H1 (cell line): ENCODE results near the gene UNC5B. TPM values are rescaled to one million over a fixed set of nuclear protein-coding genes. Genes with fewer than 3 reads are reported as not detected.

Experiments used
- CTCF ChIA-PET: fragments of 300-600 bp; sonication (Branson Sonifier 250); formaldehyde crosslinking; loops from one replicate; lab custom pipeline; 2021; ENCODE audit not compliant: partially characterized antibody; lab: Charles Lee
- POLR2A ChIA-PET: fragments of 300-600 bp; sonication (Branson Sonifier 250); formaldehyde crosslinking; loops from one replicate; lab custom pipeline; 2021; ENCODE audit warnings: inconsistent platforms; ENCODE audit not compliant: partially characterized antibody; lab: Charles Lee
- DNase-seq, 2 experiments: peaks; one replicate each; pipeline versions ENCODE4 v3.0.0 to v3.0.0-alpha.2; 2010 to 2022; ENCODE audit warnings: low spot score in 2 of 2, low read depth in 1 of 2, mixed read lengths in 1 of 2
- FAIRE-seq: peaks from 2 replicates; lab custom pipeline; 2011; peaks lifted over from hg19 to GRCh38; lab: Jason Lieb, UNC
- H2AFZ ChIP-seq: 2 replicates; pipeline ENCODE4 v1.8.1; 2012; ENCODE audit warnings: low read length, inconsistent platforms
- H2AK5ac ChIP-seq: 2 replicates; pipeline ENCODE4 v1.6.1; 2013; ENCODE audit warnings: low read depth, low read length
- H2BK120ac ChIP-seq: replicated peaks from 2 replicates; pipeline ENCODE3; 2013; ENCODE audit warnings: low read depth, low read length, inconsistent platforms
- H2BK12ac ChIP-seq: 2 replicates; pipeline ENCODE4 v1.6.1; 2013; ENCODE audit warnings: low read depth, low read length
- H2BK15ac ChIP-seq: 2 replicates; pipeline ENCODE4 v1.6.1; 2013; ENCODE audit warnings: low read length
- H2BK20ac ChIP-seq: 2 replicates; pipeline ENCODE4 v1.6.1; 2013; ENCODE audit warnings: low read length
- H2BK5ac ChIP-seq: 2 replicates; pipeline ENCODE4 v1.6.1; 2013; ENCODE audit warnings: low read depth, low read length
- H3K14ac ChIP-seq: 2 replicates; pipeline ENCODE4 v1.6.1; 2013; ENCODE audit warnings: inconsistent platforms; ENCODE audit not compliant: insufficient read length
- H3K18ac ChIP-seq: 2 replicates; pipeline ENCODE4 v1.6.1; 2013; ENCODE audit warnings: low read length; ENCODE audit errors: extremely low read depth
- H3K23ac ChIP-seq: 2 replicates; pipeline ENCODE4 v1.6.1; 2013; ENCODE audit warnings: inconsistent platforms; ENCODE audit not compliant: insufficient read length
- H3K23me2 ChIP-seq: 2 replicates; pipeline ENCODE4 v1.6.1; 2013; ENCODE audit warnings: low read depth, low read length
- H3K27ac ChIP-seq: 2 replicates; pipeline ENCODE4 v1.6.1; 2011; ENCODE audit warnings: low read depth, low read length, inconsistent platforms
- H3K27me3 ChIP-seq, 4 experiments: replicated peaks in 1 of 4; 1 replicate in 1 of 4; 2 replicates in 3 of 4; pipeline versions ENCODE4 v1.6.1 to v1.8.1; 2011 to 2013; ENCODE audit warnings: low read length in 3 of 4, mild to moderate bottlenecking in 3 of 4, inconsistent platforms in 2 of 4, mixed read lengths in 2 of 4, moderate library complexity in 1 of 4; ENCODE audit not compliant: control insufficient read depth in 3 of 4, insufficient read depth in 3 of 4; ENCODE audit errors: extremely low read depth in 1 of 4
- H3K36me3 ChIP-seq, 4 experiments: 2 replicates each; pipeline versions ENCODE4 v1.6.1 to v1.8.1; 2011 to 2013; ENCODE audit warnings: mild to moderate bottlenecking in 4 of 4, low read length in 3 of 4, moderate library complexity in 2 of 4, control low read depth in 1 of 4, inconsistent platforms in 1 of 4; ENCODE audit not compliant: insufficient read depth in 4 of 4, control insufficient read depth in 2 of 4
- H3K4ac ChIP-seq: replicated peaks from 2 replicates; pipeline ENCODE3; 2013; ENCODE audit warnings: low read length, low read depth, mixed read lengths, inconsistent platforms; ENCODE audit not compliant: insufficient read length
- H3K4me1 ChIP-seq, 4 experiments: replicated peaks in 1 of 4; 1 replicate in 1 of 4; 2 replicates in 3 of 4; pipeline versions ENCODE4 v1.6.1 to v1.8.1; 2011 to 2013; ENCODE audit warnings: low read length in 3 of 4, inconsistent platforms in 2 of 4, mixed read lengths in 1 of 4; ENCODE audit not compliant: insufficient read depth in 4 of 4, control insufficient read depth in 3 of 4
- H3K4me2 ChIP-seq, 2 experiments: 2 replicates each; pipeline versions ENCODE4 v1.6.1 to v1.8.1; 2011 to 2013; ENCODE audit warnings: low read depth in 2 of 2, low read length in 2 of 2, control low read depth in 1 of 2, inconsistent platforms in 1 of 2, mild to moderate bottlenecking in 1 of 2; ENCODE audit not compliant: insufficient read depth in 1 of 2
- H3K4me3 ChIP-seq, 4 experiments: fragments of 200-600, 300-600 bp in 1 of 4; sonication (generic), shearing (Covaris generic), sonication (Bioruptor Twin) in 1 of 4; 2 replicates each; pipeline versions ENCODE4 v1.5.1 to v1.8.1; 2011 to 2016; ENCODE audit warnings: low read length in 4 of 4, low read depth in 3 of 4, control low read depth in 2 of 4, inconsistent platforms in 2 of 4, mild to moderate bottlenecking in 2 of 4, mixed read lengths in 1 of 4, moderate library complexity in 1 of 4; ENCODE audit not compliant: insufficient read depth in 2 of 4; ENCODE audit errors: extremely low read depth in 1 of 4
- H3K56ac ChIP-seq: replicated peaks from 2 replicates; pipeline ENCODE3; 2013; ENCODE audit warnings: low read depth, mild to moderate bottlenecking, mixed read lengths, low read length, inconsistent platforms; ENCODE audit not compliant: insufficient read length
- H3K79me1 ChIP-seq: 2 replicates; pipeline ENCODE4 v1.6.1; 2013; ENCODE audit warnings: low read depth, low read length, control low read depth
- H3K79me2 ChIP-seq, 2 experiments: 2 replicates each; pipeline versions ENCODE4 v1.6.1 to v1.8.1; 2012 to 2013; ENCODE audit warnings: low read length in 2 of 2, mild to moderate bottlenecking in 2 of 2, inconsistent platforms in 1 of 2; ENCODE audit not compliant: insufficient read depth in 2 of 2, control insufficient read depth in 1 of 2
- H3K9ac ChIP-seq, 4 experiments: replicated peaks in 1 of 4; 1 replicate in 1 of 4; 2 replicates in 3 of 4; pipeline versions ENCODE4 v1.6.1 to v1.8.1; 2011 to 2013; ENCODE audit warnings: low read depth in 3 of 4, low read length in 3 of 4, control low read depth in 2 of 4, mild to moderate bottlenecking in 2 of 4, moderate library complexity in 2 of 4, inconsistent platforms in 1 of 4; ENCODE audit errors: extremely low read depth in 1 of 4
- H3K9me3 ChIP-seq, 2 experiments: 2 replicates each; pipeline versions ENCODE4 v1.6.1 to v1.8.1; 2012 to 2013; ENCODE audit warnings: mild to moderate bottlenecking in 2 of 2, moderate library complexity in 2 of 2, control low read depth in 1 of 2, inconsistent platforms in 1 of 2, low read depth in 1 of 2, low read length in 1 of 2, mixed read lengths in 1 of 2; ENCODE audit not compliant: insufficient read depth in 2 of 2
- H4K20me1 ChIP-seq, 2 experiments: replicated peaks in 1 of 2; 2 replicates each; pipeline versions ENCODE3 to v1.8.1; 2011 to 2013; ENCODE audit warnings: inconsistent platforms in 2 of 2, low read length in 2 of 2, mild to moderate bottlenecking in 1 of 2; ENCODE audit not compliant: insufficient read depth in 2 of 2, control insufficient read depth in 1 of 2
- H4K5ac ChIP-seq: 2 replicates; pipeline ENCODE4 v1.6.1; 2013; ENCODE audit warnings: low read length, low read depth, mixed read lengths, inconsistent platforms; ENCODE audit not compliant: insufficient read length
- H4K8ac ChIP-seq: 2 replicates; pipeline ENCODE4 v1.8.0; 2013; ENCODE audit warnings: mild to moderate bottlenecking, moderate library complexity, low read length, inconsistent platforms; ENCODE audit not compliant: insufficient read depth; ENCODE audit errors: extremely low read depth
- H4K91ac ChIP-seq: replicated peaks from 2 replicates; pipeline ENCODE3; 2013; ENCODE audit warnings: low read length, mixed read lengths, inconsistent platforms; ENCODE audit not compliant: insufficient read length
- BCL11A ChIP-seq, 2 experiments: IDR thresholded peaks; one replicate each; pipeline ENCODE4 v1.6.1; 2011; ENCODE audit warnings: low read depth in 2 of 2, low read length in 2 of 2, mild to moderate bottlenecking in 2 of 2
- BRCA1 ChIP-seq: IDR thresholded peaks from 2 replicates; pipeline ENCODE4 v1.6.1; 2012; ENCODE audit warnings: low read depth, low read length, improper control_type of control experiment
- CBX5 ChIP-seq: fragments of 300-800, 300-1000 bp; sonication (generic); IDR thresholded peaks from 2 replicates; pipeline ENCODE4 v1.7.1; 2016; ENCODE audit warnings: antibody characterized with exemption, low read length, low read depth
- CREB1 ChIP-seq: IDR thresholded peaks from 2 replicates; pipeline ENCODE4 v1.6.1; 2012; ENCODE audit warnings: inconsistent platforms
- EZH2 ChIP-seq: fragments of 200-600 bp; sonication (generic); IDR thresholded peaks from 2 replicates; pipeline ENCODE4 v1.7.1; 2012; ENCODE audit warnings: low read depth, mild to moderate bottlenecking, moderate library complexity, low read length, inconsistent platforms; ENCODE audit not compliant: severe bottlenecking
- HDAC2 ChIP-seq, 2 experiments: fragments of 300-600 bp in 1 of 2; sonication (generic) in 1 of 2; IDR thresholded peaks; 2 replicates each; pipeline ENCODE4 v1.6.1; 2011 to 2012; ENCODE audit warnings: low read depth in 2 of 2, low read length in 2 of 2, mild to moderate bottlenecking in 2 of 2, moderate library complexity in 2 of 2, borderline replicate concordance in 1 of 2, inconsistent platforms in 1 of 2
- NRF1 ChIP-seq: IDR thresholded peaks from 2 replicates; pipeline ENCODE4 v1.6.1; 2011; ENCODE audit warnings: mild to moderate bottlenecking, low read depth, low read length, improper control_type of control experiment
- PHF8 ChIP-seq: fragments of 200-600 bp; sonication (generic); conservative IDR thresholded peaks from 2 replicates; pipeline ENCODE4 v1.7.1; 2012; ENCODE audit warnings: low read depth, mild to moderate bottlenecking, inconsistent platforms, low read length, moderate library complexity
- SIN3A ChIP-seq, 2 experiments: IDR thresholded peaks in 1 of 2; conservative IDR thresholded peaks in 1 of 2; 2 replicates each; pipeline ENCODE4 v1.6.1; 2011 to 2012; ENCODE audit warnings: low read length in 2 of 2, improper control_type of control experiment in 1 of 2, low read depth in 1 of 2, mild to moderate bottlenecking in 1 of 2
- SUZ12 ChIP-seq: fragments of 200-600 bp; sonication (generic); IDR thresholded peaks from 2 replicates; pipeline ENCODE4 v1.6.1; 2012; ENCODE audit warnings: mild to moderate bottlenecking, inconsistent platforms, low read length, moderate library complexity, mixed read lengths
- TAF7 ChIP-seq: optimal IDR thresholded peaks from 2 replicates; pipeline ENCODE3; 2011; ENCODE audit warnings: low read depth, mild to moderate bottlenecking, inconsistent platforms, low read length, moderate library complexity, borderline replicate concordance
- WGBS, 2 experiments: shearing (Covaris generic) in 1 of 2; methylation state at CpG; one replicate each; pipeline versions ENCODE4 v1.1.6 to v1.1.7; 2013 to 2015; ENCODE audit warnings: low lambda C conversion rate in 2 of 2, mixed read lengths in 2 of 2, inconsistent platforms in 1 of 2, low coverage in 1 of 2, missing lambda C conversion rate in 1 of 2; ENCODE audit not compliant: insufficient replicate concordance in 2 of 2, insufficient coverage in 1 of 2, insufficient read length in 1 of 2; ENCODE audit errors: extremely low coverage in 1 of 2, missing lambda C conversion rate in 1 of 2; 5-methylcytosine and 5-hydroxymethylcytosine counted together
- polyA plus RNA-seq, 7 experiments: library from polyadenylated mRNA; depleted of rRNA in 3 of 7; stranded (reverse) in 5 of 7; unstranded in 2 of 7; fragments of >200 nt in 5 of 7; fragments of 200-250 nt in 2 of 7; gene quantifications; 1 replicate in 5 of 7; 2 replicates in 1 of 7; 4 replicates in 1 of 7; pipeline versions ENCODE4 v1.2.1 to v1.2.3, GENCODE V29; 2011 to 2013; ENCODE audit warnings: missing spikeins in 2 of 7, mixed read lengths in 2 of 7
- total RNA-seq: library from RNA; stranded (reverse); fragmentation: NEBNext Ultra II Directional; extraction: Animal tissue kit (Norgen Biotek cat#: 25700); gene quantifications from 2 replicates; pipeline ENCODE4 v1.2.1, GENCODE V29; 2021
- TF ChIP-seq, protein P1 (sequence below): IDR thresholded peaks from 2 replicates; pipeline ENCODE4 v1.6.1; 2011; ENCODE audit warnings: low read length, improper control_type of control experiment

The UNC5B gene
- total and polyA plus RNA-seq, 2 of the 8 experiments (the other 6 are each of a cell fraction or from before 2014, with no cell fraction given) = 27.9 to 31.8 TPM

GRCh38 chr10:71290331-71290730 is 78.0 kb downstream of the UNC5B start:
- Histone ChIP-seq H4K91ac (no peak overlapping the region), H4K20me1 (peaks cover 5 to 10% of the 10 kb centered on the region in 2 experiments), H3K27ac (no peak overlapping the region), H3K36me3 (peaks cover 11 to 47% (median 30%) of the 10 kb centered on the region in 4 experiments; a peak in 7 of 8 replicates), H3K14ac (no peak overlapping the region), H2BK5ac (no peak overlapping the region), H3K18ac (no peak overlapping the region), H3K9ac (no peak overlapping the region), H4K8ac (no peak overlapping the region), H2BK20ac (no peak overlapping the region), H3K4me3 (no peak overlapping the region), H2BK120ac (no peak overlapping the region), H3K56ac (no peak overlapping the region), H4K5ac (no peak overlapping the region), H3K4me2 (no peak overlapping the region), H2AK5ac (no peak overlapping the region), H3K23me2 (no peaks in the 10 kb centered on the region), H3K4ac (no peak overlapping the region), H3K9me3 (no peaks in the 10 kb centered on the region), H3K79me2 (no peaks in the 10 kb centered on the region), H3K4me1 (no peaks in the 10 kb centered on the region), H2BK15ac (no peak overlapping the region), H2BK12ac (no peak overlapping the region), H3K27me3 (no peaks in the 10 kb centered on the region), H3K79me1 (0 out of 2 replicates have a peak, but pooled peaks cover 3% of the 10 kb centered on the region), H2AFZ (no peak overlapping the region), H3K23ac (no peak overlapping the region)
- POLR2A ChIA-PET = interaction anchor here (0.9 kb wide), 1 partner anchor 9 kb away, joined by 3 read pairs; no protein-coding TSS in a partner anchor
- FAIRE-seq = no peak
- 95% methylated on average over 3 of the region's 3 CpGs; no CpG with 5 or more reads in 1 of the 2 experiments for WGBS, 2 experiments
- TF ChIP-seq CREB1 (no peak), PHF8 (no peak), HDAC2 (IDR thresholded peaks at IDR 0.05; ENCODE audit: borderline replicate concordance in 1 of 2, low read depth in 2 of 2, low read length in 2 of 2) (no peak), TAF7 (no peak), NRF1 (no peak), BRCA1 (no peak), SUZ12 (no peak), EZH2 (no peak), SIN3A (conservative IDR thresholded peaks at IDR 0.05 in 1 of 2, IDR thresholded peaks at IDR 0.05 in 1 of 2; ENCODE audit: low read depth in 1 of 2, low read length in 2 of 2) (no peak), CBX5 (no peak), BCL11A (IDR thresholded peaks at IDR 0.05; ENCODE audit: low read depth in 2 of 2, low read length in 2 of 2) (no peak)
- TF ChIP-seq, protein P1, sequence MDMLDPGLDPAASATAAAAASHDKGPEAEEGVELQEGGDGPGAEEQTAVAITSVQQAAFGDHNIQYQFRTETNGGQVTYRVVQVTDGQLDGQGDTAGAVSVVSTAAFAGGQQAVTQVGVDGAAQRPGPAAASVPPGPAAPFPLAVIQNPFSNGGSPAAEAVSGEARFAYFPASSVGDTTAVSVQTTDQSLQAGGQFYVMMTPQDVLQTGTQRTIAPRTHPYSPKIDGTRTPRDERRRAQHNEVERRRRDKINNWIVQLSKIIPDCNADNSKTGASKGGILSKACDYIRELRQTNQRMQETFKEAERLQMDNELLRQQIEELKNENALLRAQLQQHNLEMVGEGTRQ = no peak
- DNase-seq = no peak
- CTCF ChIA-PET = interaction anchor here (0.6 to 1.7 kb wide), 5 partner anchors 15 to 360 kb away, joined by 3 to 9 read pairs (median 3); no protein-coding TSS in a partner anchor
